HS-5 (cell line): Measurements from ENCODE around the gene CADM1.
"Not testable (repeated sequence)": the region's sequence is repeated elsewhere in the genome, so short reads cannot be mapped to it uniquely, and the experiment has no call there.

Source experiments
- DNase-seq: peaks from one replicate; pipeline ENCODE4 v3.0.0-alpha.2; 2012; ENCODE audit warnings: low read depth

Gene CADM1

DNA sequence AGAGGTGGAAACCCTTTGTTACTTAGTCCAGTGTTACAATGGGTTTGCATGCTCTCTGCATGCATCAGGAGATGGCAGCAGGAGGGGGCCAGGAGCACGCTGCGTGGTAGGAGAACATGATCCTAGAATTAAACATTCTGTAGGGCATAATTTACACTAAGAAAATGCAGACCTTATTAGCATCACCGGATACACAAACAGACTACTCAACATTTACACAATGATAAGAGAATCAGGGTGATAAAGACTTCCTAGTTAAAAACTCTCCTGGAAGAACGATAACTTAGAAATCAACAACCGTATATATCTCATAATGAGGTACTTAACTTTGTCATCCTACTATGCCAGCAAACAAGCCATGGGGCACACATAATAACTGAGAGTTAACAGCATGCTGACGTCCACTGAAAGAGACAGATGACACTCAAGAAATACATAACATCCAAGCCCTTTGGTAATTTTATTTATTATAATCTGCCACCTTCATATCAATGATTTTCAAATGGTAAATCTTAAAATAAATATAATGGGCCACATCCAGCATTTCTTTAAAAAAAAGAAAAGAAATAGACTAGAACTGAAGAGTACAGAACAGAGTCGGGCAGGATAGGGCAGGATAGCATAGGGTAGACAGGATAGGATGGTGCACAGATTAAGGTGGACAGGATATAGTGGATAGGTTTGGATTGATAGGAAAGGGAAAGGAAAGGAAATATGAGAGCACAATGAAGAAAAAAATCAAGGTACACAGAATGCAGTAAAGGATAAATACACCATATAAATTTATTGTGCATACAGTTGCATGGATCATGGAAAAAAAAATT is 27.5 kb downstream of the CADM1 start:
- DNase-seq, result no peak

DNA sequence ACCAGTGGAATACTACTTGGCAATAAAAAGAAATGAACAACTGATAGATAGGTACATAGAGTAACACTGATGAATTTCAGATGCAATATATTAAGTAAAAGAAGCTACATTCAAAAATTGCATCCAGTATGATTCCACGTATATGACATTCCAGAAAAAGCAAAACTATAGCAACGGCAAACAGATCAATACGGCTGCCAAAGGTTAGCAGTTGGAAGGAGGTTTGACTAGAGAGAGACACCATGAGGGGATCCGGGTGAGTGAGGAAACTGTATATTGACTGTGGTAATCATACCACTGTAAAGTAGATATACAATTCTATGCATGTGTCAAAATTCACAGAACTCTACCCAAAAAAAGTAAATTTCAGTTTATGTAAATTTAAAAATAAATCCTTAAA is 28.7 kb downstream of the CADM1 start:
- DNase-seq, result no peak

GRCh38 chr11:115474306-115474705 is 29.9 kb downstream of the CADM1 start:
- DNase-seq, result not testable (repeated sequence)

GRCh38 chr11:115473167-115473566 is 31.0 kb downstream of the CADM1 start:
- DNase-seq, result no peak

DNA sequence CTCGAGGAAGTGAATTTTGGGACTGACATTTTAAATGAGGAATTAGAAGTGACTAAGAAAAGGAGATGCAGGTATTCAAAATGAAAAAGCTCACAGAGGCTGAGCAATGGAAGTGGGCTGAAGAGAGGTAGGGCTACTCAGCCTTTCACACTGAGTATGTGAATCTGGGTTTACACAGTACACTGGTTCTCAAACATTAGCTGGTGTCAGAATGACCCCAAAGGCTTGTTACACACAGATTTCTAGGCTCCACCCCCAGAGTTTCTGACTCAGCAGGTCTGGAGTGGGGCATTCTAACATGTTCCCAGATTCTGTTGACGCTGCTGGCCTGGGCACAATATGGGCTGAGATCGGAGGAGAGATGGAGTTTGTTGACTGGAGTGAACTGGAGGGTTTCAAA is 32.8 kb downstream of the CADM1 start:
- no peak for DNase-seq

DNA sequence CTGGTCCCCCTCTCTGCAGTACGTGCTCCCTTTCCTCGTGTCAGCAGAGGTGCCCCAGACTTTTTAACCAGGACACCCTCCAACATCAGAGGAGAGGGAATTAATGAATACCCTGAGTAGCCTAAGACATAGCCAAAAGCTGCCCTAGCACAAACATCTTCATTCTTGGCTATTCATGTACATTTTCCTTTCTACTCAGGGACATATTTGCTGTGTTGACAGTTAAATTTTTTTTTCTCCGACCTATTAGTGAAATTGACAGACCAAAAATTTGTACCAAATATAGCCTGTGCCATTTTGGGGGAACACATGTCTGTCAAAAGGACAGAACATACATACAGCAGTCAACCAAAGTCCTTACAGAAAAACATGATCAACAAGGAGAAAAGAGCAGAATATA is 33.3 kb downstream of the CADM1 start:
- no peak for DNase-seq

DNA sequence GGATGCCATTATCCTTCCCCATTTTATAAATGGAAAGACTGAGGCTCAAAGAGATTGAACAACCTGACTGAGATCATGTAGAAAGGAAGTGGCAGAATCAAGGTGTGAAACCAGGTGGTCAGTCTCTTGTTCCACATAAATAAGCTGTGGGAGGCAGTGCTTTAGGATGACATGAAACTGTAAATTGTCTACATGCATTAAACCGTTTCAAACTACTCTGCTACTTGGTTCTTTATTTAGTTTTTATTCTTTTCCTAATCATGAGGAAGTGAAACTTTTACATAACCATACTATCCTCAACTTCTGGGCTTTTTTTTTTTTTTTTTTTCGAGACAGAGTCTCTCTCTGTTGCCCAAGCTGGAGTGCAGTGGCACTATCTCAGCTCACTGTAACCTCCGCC is 34.9 kb downstream of the CADM1 start:
- DNase-seq, result no peak

DNA sequence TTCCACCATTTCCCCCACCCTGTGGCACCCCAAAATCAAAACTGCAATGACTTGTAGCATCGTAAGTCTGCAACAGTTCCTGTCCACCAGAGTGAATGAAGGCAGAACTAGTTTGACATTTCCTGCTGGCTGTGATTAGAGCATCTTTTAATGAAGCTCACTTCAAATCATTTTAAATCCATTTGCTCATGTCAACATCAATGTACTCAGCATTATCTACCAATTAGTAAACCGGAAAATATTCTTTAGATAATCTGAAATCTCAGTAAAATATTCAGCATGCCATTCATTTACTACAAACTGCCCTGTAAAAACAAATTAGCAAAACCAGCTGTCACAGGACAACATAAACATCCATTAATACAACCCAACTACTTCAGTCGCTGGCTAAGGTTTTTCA is 38.1 kb downstream of the CADM1 start:
- DNase-seq, result no peak

DNA sequence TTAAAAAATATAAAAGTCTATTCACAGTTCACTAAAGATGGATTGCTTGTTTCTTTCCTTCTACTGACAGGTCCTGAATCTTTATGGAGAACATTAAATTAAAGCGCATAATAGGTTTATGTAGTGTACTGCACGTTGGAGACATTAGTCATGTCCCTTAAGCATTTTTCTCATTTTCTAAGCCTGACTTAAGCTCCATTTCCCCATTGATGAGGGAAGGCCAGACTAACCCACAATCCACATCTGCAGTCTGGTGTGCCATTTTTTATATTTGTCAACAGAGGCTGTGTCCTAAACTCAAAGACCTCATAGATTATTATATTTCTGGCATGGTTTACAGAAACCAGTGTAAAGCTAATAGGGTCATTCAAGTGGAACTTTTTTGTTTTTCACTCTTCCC is 39.9 kb downstream of the CADM1 start:
- DNase-seq, result no peak

DNA sequence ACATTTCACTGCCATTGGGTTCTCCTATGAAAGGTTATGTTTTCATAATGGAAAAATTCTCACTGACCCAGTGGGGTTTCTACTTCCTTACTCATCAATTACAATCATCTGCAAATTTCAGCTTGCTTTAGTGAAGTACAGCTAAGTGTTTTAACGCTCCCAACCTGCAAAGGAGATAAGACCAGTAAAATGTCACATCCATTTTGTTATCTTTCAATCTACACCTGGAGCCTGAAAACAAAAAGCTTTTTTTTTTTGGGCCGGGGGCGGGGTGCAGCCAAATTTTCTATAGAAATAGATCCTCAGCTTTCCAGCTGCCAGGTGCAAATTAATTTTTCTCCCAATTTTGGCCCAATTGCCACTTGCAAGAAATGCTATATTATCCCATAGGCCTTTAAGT is 40.6 kb downstream of the CADM1 start:
- DNase-seq, result no peak

GRCh38 chr11:115462757-115463156 is 41.5 kb downstream of the CADM1 start:
- no peak for DNase-seq

- DNase-seq, result no peak
Measured at GRCh38 chr11:115462004-115462541, 42.1 kb downstream of the CADM1 start.

GRCh38 chr11:115460512-115460911 is 43.7 kb downstream of the CADM1 start:
- no peak for DNase-seq

- DNase-seq, result no peak
Measured at GRCh38 chr11:115459563-115459962, 44.7 kb downstream of the CADM1 start.

DNA sequence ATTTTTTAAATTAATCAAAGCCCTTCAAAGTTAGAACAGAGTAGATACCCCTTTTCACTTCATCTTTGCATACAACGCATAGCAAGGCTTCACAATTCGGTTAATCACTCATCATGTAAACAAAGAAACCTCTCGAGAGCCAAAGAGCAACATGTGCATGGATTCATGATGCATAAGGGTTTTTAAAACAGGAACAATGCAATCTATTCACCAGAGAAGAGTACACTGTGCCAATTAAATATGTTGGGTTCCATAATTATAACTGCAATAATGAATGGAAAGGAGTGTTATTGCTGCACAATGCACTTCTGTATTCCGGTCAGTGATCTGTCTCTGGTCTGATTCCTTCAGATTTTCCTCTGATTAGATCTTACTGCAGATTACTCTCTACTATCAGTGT is 45.3 kb downstream of the CADM1 start:
- DNase-seq, result no peak

DNA sequence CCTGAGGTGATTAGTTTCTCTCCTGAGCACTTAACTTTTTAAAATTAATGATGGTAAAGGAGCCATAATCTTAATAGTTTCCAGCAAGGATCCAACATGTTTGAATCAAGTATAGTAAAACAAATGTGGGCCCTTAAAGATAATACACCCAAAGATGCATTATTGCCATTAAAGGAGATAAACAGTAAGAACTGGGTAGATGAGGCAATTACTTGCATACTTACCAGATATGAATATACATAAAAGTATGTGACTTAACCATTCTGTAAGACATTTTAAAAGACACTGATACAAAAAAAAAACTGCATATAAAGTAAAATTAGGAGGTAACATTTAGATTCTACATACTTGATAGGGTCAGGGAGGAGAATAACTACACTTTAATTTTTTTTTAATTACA is 48.2 kb downstream of the CADM1 start:
- DNase-seq, result no peak

GRCh38 chr11:115455613-115456012 is 48.6 kb downstream of the CADM1 start:
- no peak for DNase-seq

GRCh38 chr11:115454525-115454924 is 49.7 kb downstream of the CADM1 start:
- no peak for DNase-seq

DNA sequence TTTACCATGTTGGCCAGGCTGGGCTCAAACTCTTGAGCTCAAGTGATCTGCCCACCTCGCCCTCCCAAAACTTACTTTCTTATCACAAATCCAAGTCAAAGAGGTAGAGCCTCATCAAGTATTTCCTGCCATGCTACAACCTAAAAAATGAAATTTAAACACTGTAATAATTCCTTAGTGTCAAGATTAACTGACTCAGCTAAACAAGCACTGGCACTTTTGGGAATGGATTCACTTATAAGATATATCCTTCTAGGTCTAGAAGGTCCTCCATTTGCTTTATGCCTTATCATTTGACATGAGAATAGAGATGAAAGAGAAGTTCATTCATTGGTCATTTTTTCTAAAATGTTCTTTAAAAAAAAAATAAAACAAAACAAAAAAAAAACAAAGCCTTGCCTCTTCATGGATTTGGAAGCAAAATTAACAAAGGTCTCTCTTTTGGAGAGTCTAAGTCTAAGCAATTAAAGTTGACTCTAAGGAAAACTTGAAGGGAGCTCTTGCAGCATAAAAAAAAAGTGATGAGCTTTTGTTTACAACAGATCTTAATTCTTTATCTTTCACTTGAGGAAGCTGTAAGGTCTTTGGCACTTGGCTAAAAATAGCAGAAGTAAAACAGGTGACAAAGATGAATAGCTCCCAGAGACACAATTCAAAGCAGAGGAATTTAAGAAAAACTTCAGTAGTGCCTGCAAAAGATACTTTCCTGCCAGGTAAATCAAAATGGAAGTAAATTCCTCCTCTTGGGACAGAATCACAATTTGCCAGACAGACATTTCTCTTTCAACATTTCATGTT is 50.3 kb downstream of the CADM1 start:
- no peak for DNase-seq

- no peak for DNase-seq
Measured at GRCh38 chr11:115452241-115452640, 52.0 kb downstream of the CADM1 start.

DNA sequence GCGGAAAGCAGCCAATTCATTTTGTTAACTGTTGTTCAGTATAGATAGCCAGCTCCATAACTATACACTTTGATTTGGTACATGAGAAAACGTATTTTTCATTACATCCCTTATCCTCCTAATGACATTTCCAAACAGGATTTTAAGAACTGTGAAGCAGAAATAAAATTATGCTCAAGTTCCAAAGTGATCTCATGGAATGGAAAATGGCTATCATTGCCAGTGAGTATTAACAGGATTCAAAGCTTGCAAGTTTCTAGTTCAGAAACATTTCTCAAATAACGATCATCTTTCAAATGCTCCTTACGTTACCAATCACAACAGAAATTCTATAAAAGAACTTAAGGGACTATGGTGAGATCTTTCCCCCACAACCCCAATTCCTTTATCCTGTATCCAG is 53.7 kb downstream of the CADM1 start:
- DNase-seq, result no peak

DNA sequence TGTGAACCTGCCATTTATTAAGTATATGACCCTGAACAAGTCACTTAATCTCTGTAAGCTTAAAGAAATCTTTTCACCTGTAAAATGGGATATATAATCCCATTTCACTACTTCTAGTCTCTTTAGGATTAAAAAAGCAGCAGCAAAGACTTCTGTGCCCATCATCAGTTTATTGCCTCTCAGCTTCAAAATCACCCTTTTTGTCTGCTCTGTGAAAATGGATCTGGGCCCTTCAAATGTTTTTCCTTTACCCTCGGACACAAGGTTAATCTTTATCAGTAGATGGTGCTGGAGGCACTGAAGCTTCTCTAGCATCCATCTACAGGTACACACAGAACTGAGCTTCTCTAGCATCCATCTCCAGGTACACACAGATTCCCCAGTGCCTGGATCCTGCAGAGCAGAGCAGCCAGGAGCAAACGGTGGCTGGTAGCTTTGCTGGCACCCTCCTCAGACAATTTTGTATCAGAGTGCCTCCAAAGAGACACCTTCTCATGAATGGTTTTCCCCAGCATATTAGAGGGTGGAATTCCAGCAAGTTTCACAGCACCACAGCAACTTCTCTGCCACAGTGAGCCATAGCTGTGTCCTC is 56.8 kb downstream of the CADM1 start:
- no peak for DNase-seq

GRCh38 chr11:115446214-115446613 is 58.0 kb downstream of the CADM1 start:
- no peak for DNase-seq
